Neutrophil (primary cell): ENCODE results near the gene CASKIN1.
A peak's percentile ranks its signal among the peaks of the same experiment; 100 is the strongest.

Experiments
- H3K27ac ChIP-seq: fragments of 200-600 bp; sonication (generic); 2 replicates; pipeline ENCODE4 v1.5.1; 2016; ENCODE audit warnings: mild to moderate bottlenecking, moderate library complexity
- H3K27me3 ChIP-seq: fragments of 200-600 bp; sonication (generic); 2 replicates; pipeline ENCODE4 v1.6.0; 2016; ENCODE audit warnings: mild to moderate bottlenecking
- H3K36me3 ChIP-seq: fragments of 200-600 bp; sonication (generic); 2 replicates; pipeline ENCODE4 v1.5.1; 2017
- H3K4me1 ChIP-seq, 2 experiments: fragments of 200-600 bp in 1 of 2; sonication (generic) in 1 of 2; 1 replicate in 1 of 2; 2 replicates in 1 of 2; pipeline versions ENCODE4 v1.5.1 to v1.6.1; 2013 to 2016; ENCODE audit warnings: low read depth in 1 of 2, low read length in 1 of 2, mild to moderate bottlenecking in 1 of 2, moderate library complexity in 1 of 2; ENCODE audit not compliant: control insufficient read depth in 1 of 2, insufficient read depth in 1 of 2
- H3K4me3 ChIP-seq, 2 experiments: fragments of 200-600 bp in 1 of 2; sonication (generic) in 1 of 2; 1 replicate in 1 of 2; 2 replicates in 1 of 2; pipeline ENCODE4 v1.5.1; 2013 to 2016; ENCODE audit warnings: low read depth in 1 of 2, low read length in 1 of 2, mild to moderate bottlenecking in 1 of 2, moderate library complexity in 1 of 2
- H3K9me3 ChIP-seq: fragments of 200-600 bp; sonication (generic); 2 replicates; pipeline ENCODE4 v1.5.1; 2016
- CTCF ChIP-seq: fragments of 200-600 bp; sonication (generic); IDR thresholded peaks from 2 replicates; pipeline ENCODE4 v1.5.1; 2016; ENCODE audit warnings: antibody characterized with exemption

Gene CASKIN1

DNA sequence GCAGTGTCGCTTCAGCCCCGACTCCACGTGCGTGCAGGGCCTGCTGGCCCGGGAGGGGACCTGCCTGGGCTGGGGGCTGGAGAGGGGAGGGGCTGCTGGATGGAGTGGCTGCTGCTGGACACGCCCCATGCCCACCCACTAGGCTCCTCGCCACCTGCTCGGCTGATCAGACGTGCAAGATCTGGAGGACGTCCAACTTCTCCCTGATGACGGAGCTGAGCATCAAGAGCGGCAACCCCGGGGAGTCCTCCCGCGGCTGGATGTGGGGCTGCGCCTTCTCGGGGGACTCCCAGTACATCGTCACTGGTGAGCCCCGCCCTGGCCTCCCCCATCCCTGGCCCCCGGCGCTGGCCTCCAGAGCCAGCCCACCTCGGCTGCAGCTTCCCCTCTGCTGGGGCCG, 11.9 kb upstream of the CASKIN1 start:
- no peak overlapping the region for H3K27ac ChIP-seq

DNA sequence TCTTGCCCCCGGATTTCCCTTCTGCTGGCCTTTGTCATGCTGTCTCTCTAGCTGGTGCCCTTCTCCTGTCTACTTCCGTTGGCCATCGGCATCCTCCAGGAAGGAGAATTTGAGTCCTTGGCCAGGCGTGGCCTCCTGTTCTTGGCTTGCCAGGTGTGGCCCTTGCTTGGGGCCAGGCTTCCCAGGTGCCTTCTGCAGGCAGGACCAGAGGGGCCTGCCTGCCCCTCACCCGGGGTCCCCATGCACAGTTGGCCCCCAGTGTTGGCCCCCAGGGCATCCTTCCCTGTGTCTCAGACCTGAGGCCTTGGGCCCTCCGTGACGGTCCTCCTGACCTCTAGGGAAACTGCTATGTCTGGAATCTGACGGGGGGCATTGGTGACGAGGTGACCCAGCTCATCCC, 11.5 kb upstream of the CASKIN1 start:
- peaks cover 40 to 42% of the 10 kb centered on the region in 2 experiments for H3K4me1 ChIP-seq
- no peak overlapping the region for H3K4me3 ChIP-seq
- H3K36me3 ChIP-seq: peaks cover 24% of the 10 kb centered on the region
- no peaks in the 10 kb centered on the region for H3K9me3 ChIP-seq
- H3K27me3 ChIP-seq: no peaks in the 10 kb centered on the region
- no peak for TF ChIP-seq CTCF
- H3K27ac ChIP-seq: no peak overlapping the region

More for the DNA sequence above, 11.9 kb upstream of the CASKIN1 start:
- H3K36me3 ChIP-seq: peaks cover 24% of the 10 kb centered on the region
- H3K9me3 ChIP-seq: no peaks in the 10 kb centered on the region
- H3K27me3 ChIP-seq: no peaks in the 10 kb centered on the region
- H3K4me3 ChIP-seq: no peak overlapping the region
- H3K4me1 ChIP-seq: peaks cover 45 to 46% of the 10 kb centered on the region in 2 experiments
- TF ChIP-seq CTCF: no peak

GRCh38 chr16:2206780-2207433, 10.5 kb upstream of the CASKIN1 start:
- peak overlapping the region; percentile 88 for H3K27ac ChIP-seq
- no peak overlapping the region for H3K4me3 ChIP-seq
- peaks cover 31 to 32% of the 10 kb centered on the region in 2 experiments for H3K4me1 ChIP-seq
- H3K9me3 ChIP-seq: no peaks in the 10 kb centered on the region
- H3K36me3 ChIP-seq: peaks cover 24% of the 10 kb centered on the region
- no peak for TF ChIP-seq CTCF
- peaks cover 4% of the 10 kb centered on the region for H3K27me3 ChIP-seq

GRCh38 chr16:2206420-2206779, 10.0 kb upstream of the CASKIN1 start:
- peaks cover 24% of the 10 kb centered on the region for H3K36me3 ChIP-seq
- peak overlapping the region; percentile 88 for H3K27ac ChIP-seq
- peaks cover 26 to 27% of the 10 kb centered on the region in 2 experiments for H3K4me1 ChIP-seq
- no peak for TF ChIP-seq CTCF
- H3K4me3 ChIP-seq: no peak overlapping the region
- H3K27me3 ChIP-seq: peaks cover 10% of the 10 kb centered on the region
- H3K9me3 ChIP-seq: no peaks in the 10 kb centered on the region

GRCh38 chr16:2205967-2206313, 9.5 kb upstream of the CASKIN1 start:
- Histone ChIP-seq H3K4me3 (peak overlapping the region; percentile 95 to 100), H3K27ac (peak overlapping the region; percentile 88), H3K4me1 (peaks cover 25 to 27% of the 10 kb centered on the region in 2 experiments), H3K36me3 (peaks cover 24% of the 10 kb centered on the region), H3K9me3 (no peaks in the 10 kb centered on the region), H3K27me3 (peaks cover 11% of the 10 kb centered on the region)
- no peak for TF ChIP-seq CTCF
